Keratinocyte (primary cell): ENCODE measurements around the gene GSTA1.
"Not testable (repeated sequence)": the region's sequence is repeated elsewhere in the genome, so short reads cannot be mapped to it uniquely, and the experiment has no call there.

Source experiments
- EZH2 ChIP-seq: IDR thresholded peaks from one replicate; pipeline ENCODE4 v1.6.1; 2012; ENCODE audit warnings: inconsistent platforms, mild to moderate bottlenecking, low read length, moderate library complexity
- TF ChIP-seq, protein P1 (sequence below), 3 experiments: IDR thresholded peaks in 1 of 3; conservative IDR thresholded peaks in 1 of 3; optimal IDR thresholded peaks in 1 of 3; 2 replicates in 2 of 3; 3 replicates in 1 of 3; pipeline versions ENCODE3 to v1.5.1; 2011; ENCODE audit warnings: low read length in 3 of 3, mild to moderate bottlenecking in 3 of 3, moderate library complexity in 2 of 3, control low read depth in 1 of 3, inconsistent platforms in 1 of 3; ENCODE audit not compliant: insufficient read depth in 2 of 3; ENCODE audit errors: extremely low read depth in 1 of 3

DNA sequence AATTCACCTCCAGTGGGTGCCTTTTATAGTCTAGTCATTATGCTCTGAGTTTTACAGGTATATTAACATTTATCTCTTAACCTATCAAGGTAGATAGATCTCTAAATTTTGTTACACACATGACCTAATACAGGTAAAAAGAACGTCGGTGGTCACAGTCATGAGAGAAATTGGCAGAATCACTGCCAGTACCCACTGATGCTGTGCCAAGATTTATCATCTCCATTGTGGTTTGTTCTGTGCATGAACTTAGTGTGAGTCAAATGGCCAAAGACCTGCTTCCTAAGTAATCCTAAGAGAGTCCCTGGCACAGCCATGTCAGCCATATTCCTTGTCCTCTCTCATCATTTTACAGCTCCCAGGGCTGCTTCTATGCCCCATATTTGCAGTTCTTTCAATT, 9.2 kb downstream of the GSTA1 start:
- not testable (repeated sequence) for TF ChIP-seq EZH2
- TF ChIP-seq, protein P1, sequence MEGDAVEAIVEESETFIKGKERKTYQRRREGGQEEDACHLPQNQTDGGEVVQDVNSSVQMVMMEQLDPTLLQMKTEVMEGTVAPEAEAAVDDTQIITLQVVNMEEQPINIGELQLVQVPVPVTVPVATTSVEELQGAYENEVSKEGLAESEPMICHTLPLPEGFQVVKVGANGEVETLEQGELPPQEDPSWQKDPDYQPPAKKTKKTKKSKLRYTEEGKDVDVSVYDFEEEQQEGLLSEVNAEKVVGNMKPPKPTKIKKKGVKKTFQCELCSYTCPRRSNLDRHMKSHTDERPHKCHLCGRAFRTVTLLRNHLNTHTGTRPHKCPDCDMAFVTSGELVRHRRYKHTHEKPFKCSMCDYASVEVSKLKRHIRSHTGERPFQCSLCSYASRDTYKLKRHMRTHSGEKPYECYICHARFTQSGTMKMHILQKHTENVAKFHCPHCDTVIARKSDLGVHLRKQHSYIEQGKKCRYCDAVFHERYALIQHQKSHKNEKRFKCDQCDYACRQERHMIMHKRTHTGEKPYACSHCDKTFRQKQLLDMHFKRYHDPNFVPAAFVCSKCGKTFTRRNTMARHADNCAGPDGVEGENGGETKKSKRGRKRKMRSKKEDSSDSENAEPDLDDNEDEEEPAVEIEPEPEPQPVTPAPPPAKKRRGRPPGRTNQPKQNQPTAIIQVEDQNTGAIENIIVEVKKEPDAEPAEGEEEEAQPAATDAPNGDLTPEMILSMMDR (optimal IDR thresholded peaks at IDR 0.05 in 1 of 3, IDR thresholded peaks at IDR 0.05 in 1 of 3, conservative IDR thresholded peaks at IDR 0.05 in 1 of 3; ENCODE audit: extremely low read depth in 1 of 3, insufficient read depth in 2 of 3, low read length in 3 of 3) = not testable (repeated sequence)
